Measurements from ENCODE around the gene HOTAIR. TPM values are rescaled to one million over a fixed set of nuclear protein-coding genes. Genes with fewer than 3 reads are reported as not detected.

The HOTAIR gene
- total RNA-seq, 1 donor, result not detected

DNA sequence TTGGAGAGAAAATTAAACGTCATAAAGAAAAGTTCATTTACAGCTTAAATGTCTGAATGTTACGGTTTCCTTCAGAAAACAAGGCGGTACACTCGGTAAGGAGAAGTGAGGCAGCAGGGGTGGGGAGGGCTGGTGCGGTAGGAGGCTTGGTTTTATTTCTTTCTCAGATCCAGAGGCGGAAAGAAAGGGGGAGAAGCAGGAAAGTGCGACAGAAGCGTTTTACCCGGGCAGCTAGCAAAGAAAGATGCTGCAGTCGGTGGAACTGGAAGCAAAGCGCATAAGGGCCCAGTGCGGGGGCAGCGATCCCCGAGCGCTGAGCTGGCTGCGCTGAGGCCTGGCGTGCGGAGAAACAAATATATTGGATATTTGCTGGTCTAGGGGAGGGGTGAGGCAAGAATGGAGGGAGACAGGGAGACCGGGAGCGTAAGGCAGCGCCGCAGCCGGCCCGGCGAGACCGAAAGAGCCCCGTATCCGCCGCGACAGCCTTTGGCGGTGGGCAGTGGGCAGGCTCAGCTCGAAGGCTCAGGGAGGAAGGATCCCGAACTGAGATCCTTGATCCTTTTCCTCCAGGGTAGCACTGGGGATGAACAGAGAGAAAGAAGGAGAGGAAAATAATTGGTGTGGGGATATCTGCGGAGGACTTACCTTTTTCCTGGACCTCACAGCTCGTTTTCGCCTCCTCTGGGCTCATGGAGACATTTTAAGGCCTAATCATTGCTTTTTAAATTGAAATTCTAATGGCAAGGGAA, 8.2 kb downstream of the HOTAIR start:
- H3K4me3 ChIP-seq (ENCODE audit: low read depth, low read length), result no peak overlapping the region
- DNase-seq (ENCODE audit: low read depth), result no peak

DNA sequence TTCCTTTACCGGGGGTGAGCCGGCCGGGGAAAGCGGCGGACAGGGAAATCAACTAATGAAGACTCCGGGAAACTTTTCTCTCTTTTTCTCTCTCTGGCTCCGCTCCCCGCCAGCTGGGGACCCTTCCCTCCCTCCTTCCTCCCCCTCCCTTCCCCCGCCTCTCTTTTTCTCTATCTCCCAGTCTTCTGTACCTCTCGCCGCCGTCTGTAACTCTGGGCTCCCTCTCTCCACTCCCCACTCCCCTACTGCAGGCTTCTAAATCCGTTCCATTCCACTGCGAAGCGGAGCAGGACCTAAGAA, 8.7 kb downstream of the HOTAIR start:
- no peak overlapping the region for H3K4me3 ChIP-seq (ENCODE audit: low read depth, low read length)
- TF ChIP-seq, protein P1, sequence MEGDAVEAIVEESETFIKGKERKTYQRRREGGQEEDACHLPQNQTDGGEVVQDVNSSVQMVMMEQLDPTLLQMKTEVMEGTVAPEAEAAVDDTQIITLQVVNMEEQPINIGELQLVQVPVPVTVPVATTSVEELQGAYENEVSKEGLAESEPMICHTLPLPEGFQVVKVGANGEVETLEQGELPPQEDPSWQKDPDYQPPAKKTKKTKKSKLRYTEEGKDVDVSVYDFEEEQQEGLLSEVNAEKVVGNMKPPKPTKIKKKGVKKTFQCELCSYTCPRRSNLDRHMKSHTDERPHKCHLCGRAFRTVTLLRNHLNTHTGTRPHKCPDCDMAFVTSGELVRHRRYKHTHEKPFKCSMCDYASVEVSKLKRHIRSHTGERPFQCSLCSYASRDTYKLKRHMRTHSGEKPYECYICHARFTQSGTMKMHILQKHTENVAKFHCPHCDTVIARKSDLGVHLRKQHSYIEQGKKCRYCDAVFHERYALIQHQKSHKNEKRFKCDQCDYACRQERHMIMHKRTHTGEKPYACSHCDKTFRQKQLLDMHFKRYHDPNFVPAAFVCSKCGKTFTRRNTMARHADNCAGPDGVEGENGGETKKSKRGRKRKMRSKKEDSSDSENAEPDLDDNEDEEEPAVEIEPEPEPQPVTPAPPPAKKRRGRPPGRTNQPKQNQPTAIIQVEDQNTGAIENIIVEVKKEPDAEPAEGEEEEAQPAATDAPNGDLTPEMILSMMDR (IDR thresholded peaks at IDR 0.05; ENCODE audit: insufficient read depth, low read length), result no peak
- DNase-seq (ENCODE audit: low read depth), result no peak

More for the DNA sequence above, 8.2 kb downstream of the HOTAIR start:
- TF ChIP-seq, protein P1 (IDR thresholded peaks at IDR 0.05; ENCODE audit: insufficient read depth, low read length), result no peak

DNA sequence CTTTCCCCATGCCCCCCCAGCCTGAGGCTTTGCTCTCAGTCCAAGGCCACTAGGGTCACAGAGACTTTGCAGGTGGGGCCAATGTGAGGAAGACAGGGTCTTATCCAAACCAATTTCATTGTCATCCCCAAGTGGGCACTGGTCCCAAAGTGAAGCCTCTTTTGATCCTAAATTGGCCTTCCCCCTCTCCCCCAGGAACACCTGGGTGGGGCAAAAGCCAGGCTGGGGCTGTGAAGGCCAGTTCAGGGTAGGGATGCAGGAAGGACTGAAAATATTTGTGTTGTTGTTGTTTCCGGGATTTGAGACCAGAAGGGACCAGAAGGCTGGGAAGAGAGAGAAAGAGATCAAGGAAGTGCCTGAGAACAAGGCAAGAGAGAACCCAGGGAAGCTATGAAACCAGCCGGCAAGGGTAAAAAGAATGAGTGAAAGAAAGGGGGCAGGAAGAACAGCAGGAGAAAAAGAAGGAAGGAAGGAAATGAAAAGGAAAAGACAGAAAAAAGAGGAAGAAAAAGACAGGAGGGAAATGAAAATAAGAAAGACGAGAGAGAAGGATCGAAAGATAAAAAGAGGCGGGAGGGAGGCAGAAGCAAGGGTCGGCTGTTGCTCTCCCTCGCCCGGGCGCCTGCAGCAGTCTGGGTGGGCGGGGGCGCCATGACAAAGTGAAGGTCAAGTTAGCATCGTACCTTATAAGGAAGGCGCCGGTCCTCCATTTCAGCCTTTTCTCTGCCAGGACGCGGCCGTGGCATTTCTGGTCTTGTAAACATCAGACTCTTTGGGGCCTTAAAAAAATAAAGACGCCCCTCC, 9.3 kb downstream of the HOTAIR start:
- TF ChIP-seq, protein P1 (IDR thresholded peaks at IDR 0.05; ENCODE audit: insufficient read depth, low read length), result no peak
- no peak for DNase-seq (ENCODE audit: low read depth)
- H3K4me3 ChIP-seq (ENCODE audit: low read depth, low read length), result no peak overlapping the region

DNA sequence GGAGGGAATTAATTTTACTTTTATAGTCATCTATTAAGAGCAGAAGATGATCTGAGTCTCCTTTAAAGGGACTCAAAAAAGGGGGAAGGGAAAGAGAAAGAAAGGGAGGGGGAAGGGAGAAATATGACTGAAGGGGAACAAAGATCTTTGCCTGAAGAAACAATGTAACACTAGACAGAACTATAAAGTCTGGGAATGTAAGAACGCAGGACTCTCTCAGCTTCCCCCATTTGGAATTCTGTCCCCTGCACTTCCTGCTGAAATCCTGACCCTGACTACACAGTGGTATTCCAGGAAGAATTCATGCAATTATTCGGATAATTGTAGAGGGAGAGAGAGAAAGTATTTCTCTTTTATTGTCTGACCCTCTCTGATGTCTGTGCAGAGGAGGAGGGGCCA, 10.4 kb downstream of the HOTAIR start:
- no peak for DNase-seq (ENCODE audit: low read depth)
- TF ChIP-seq, protein P1 (IDR thresholded peaks at IDR 0.05; ENCODE audit: insufficient read depth, low read length), result no peak
- no peak overlapping the region for H3K4me3 ChIP-seq (ENCODE audit: low read depth, low read length)

DNA sequence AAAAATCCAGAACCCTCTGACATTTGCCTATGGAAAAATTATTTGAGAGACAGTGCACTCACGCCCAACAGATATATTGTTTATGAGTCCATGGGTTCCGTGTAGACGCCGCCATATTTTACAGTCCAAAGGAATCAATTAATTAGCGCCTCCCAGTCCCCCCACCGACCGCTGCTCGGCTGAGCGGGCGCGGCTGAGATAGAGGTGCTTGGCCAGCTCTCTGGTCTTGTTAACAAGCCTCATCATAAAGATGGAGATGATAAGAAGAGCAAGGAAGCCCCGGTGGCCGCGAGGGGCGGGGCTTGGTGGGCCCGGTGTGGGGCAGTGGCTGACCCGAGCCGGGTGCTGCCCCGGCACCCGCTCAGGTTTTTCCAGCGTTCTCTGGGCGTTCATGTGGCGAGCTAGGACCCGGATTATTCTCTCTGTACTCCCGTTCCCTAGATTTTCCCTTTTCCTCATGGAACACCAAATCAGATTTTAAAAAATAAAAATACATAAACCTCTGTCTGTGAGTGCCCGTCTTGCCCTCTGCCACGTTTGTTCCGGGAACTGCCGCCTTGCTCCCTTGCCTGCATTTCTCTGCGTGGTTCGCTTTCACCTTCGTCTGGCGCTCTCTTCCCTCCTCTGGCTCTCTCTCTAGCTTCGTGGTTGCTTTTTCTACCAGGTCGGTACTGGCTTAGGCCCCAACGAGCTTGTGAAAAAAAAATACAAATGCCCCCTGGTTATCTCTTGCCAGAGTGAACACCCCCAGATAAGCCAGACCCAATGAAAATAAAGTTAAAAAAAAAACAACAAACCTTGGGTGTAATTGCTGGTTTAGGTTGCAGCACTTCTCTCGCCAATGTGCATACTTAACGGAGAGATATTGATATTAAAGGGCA, 11.1 kb downstream of the HOTAIR start:
- TF ChIP-seq, protein P1 (IDR thresholded peaks at IDR 0.05; ENCODE audit: insufficient read depth, low read length), result no peak
- H3K4me3 ChIP-seq (ENCODE audit: low read depth, low read length), result no peak overlapping the region
- no peak for DNase-seq (ENCODE audit: low read depth)

DNA sequence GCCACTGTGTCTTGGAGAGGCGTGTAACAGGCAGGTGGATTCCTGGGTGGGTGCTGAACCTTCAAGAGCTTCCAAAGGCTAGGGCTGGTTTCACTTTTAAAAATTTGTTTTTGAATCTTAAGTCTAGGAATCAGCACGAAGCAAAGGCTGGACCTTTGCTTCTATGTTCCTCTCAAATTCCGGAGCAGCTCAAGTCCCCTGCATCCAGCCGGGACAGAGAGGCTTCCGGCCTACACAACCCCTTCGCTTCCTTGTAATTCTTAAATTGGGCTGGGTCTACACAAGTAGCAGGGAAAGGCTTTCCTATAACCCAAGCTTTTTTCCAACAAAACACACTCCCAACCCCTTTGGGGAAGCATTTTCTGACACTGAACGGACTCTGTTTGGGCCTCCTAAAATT, 11.7 kb downstream of the HOTAIR start:
- TF ChIP-seq, protein P1 (IDR thresholded peaks at IDR 0.05; ENCODE audit: insufficient read depth, low read length), result no peak
- H3K4me3 ChIP-seq (ENCODE audit: low read depth, low read length), result no peak overlapping the region
- no peak for DNase-seq (ENCODE audit: low read depth)
